SK-N-SH treated with all-trans-retinoic acid at 6 μM for 48 hours (cell line): ENCODE data around the gene CBLB.

ENCODE experiments used
- CREB5 ChIP-seq: fragments of 250-450 bp; sonication (Bioruptor Pico); IDR thresholded peaks from 2 replicates; pipeline ENCODE4 v1.5.1; 2020; ENCODE audit warnings: low read depth, mild to moderate bottlenecking, moderate library complexity
- CSDC2 ChIP-seq: fragments of 250-450 bp; sonication (Bioruptor Pico); IDR thresholded peaks from 2 replicates; pipeline ENCODE4 v1.5.0; 2020; ENCODE audit warnings: mild to moderate bottlenecking, moderate library complexity
- ESRRG ChIP-seq: fragments of 250-450 bp; sonication (Bioruptor Pico); IDR thresholded peaks from 2 replicates; pipeline ENCODE4 v1.6.1; 2021; ENCODE audit warnings: mild to moderate bottlenecking
- POU6F1 ChIP-seq: fragments of 250-450 bp; sonication (Bioruptor Pico); IDR thresholded peaks from 2 replicates; pipeline ENCODE4 v1.8.0; 2021; ENCODE audit warnings: low read depth, mild to moderate bottlenecking, moderate library complexity, borderline replicate concordance
- TOX ChIP-seq: fragments of 250-450 bp; sonication (Bioruptor Pico); IDR thresholded peaks from 2 replicates; pipeline ENCODE4 v1.8.0; 2021; ENCODE audit warnings: mild to moderate bottlenecking, moderate library complexity, borderline replicate concordance
- ZNF70 ChIP-seq: fragments of 450-650 bp; formaldehyde crosslinking; IDR thresholded peaks from 2 replicates; pipeline ENCODE4 v1.5.0; 2020; ENCODE audit warnings: mild to moderate bottlenecking, moderate library complexity

GRCh38 chr3:105904678-105905284 lies 36.0 kb upstream of the CBLB start:
- no peak for TF ChIP-seq TOX (CRISPR knock-in tag)
- TF ChIP-seq ZNF70 (CRISPR knock-in tag): no peak
- TF ChIP-seq ESRRG (CRISPR knock-in tag): no peak
- no peak for TF ChIP-seq CREB5
- no peak for TF ChIP-seq CSDC2 (CRISPR knock-in tag)
- TF ChIP-seq POU6F1 (CRISPR knock-in tag): no peak
